Measurements from ENCODE around the gene TICAM1. TPM values are rescaled to one million over a fixed set of nuclear protein-coding genes. Genes with fewer than 3 reads are reported as not detected.
A peak's percentile ranks its signal among the peaks of the same experiment; 100 is the strongest.

Gene TICAM1
- total and polyA plus RNA-seq, 2 of the 13 experiments (the other 11 are each of a cell fraction or from before 2014, with no cell fraction given), result 0.33 to 0.95 TPM

DNA sequence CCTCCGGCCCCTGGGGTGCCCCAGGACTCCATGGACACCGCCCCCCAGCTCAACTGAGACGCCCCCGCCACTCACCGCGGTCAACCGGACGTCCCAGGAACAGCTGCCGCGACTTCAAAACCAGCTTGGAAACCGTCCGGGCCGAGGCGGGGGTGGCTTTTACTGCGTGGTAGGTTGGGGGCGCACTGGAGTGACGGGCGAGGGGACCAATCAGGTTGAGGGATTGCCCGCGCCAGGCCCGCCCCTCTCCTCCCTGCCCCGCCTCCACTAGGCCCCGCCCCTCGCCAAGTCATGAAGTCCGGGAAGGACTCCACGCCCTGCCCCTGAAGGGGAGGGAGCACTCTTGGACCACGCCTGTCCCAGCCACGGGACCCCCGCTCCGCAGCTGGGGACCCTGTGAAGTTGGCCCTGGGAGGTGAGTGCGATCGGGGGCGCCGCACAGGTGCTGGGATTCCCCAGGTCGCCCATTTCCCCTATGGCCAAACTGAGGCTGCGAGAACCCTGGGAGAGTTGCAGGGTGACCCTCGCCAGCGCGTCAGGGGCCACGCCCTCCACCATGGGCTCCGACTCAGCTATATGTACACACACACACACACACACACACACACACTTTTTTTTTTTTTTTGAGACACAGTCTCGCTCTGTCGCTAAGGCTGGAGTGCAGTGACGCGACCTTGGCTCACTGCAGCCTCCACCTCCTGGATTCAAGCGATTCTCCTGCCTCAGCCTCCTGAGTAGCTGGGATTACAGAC, 36.2 kb upstream of the TICAM1 start, which contains the start of gene PLIN3 (continued):
- TF ChIP-seq ZNF552 (CRISPR knock-in tag; IDR thresholded peaks at IDR 0.05; ENCODE audit: borderline replicate concordance) (no peak), MED13 (CRISPR knock-in tag; IDR thresholded peaks at IDR 0.05) (no peak), HOXA5 (CRISPR knock-in tag; IDR thresholded peaks at IDR 0.05) (no peak), ZNF775 (CRISPR knock-in tag; IDR thresholded peaks at IDR 0.05; ENCODE audit: borderline replicate concordance) (no peak), PAWR (CRISPR knock-in tag; IDR thresholded peaks at IDR 0.05; ENCODE audit: borderline replicate concordance) (no peak), ZNF816 (CRISPR knock-in tag; IDR thresholded peaks at IDR 0.05; ENCODE audit: borderline replicate concordance) (no peak), FOXM1 (CRISPR knock-in tag; IDR thresholded peaks at IDR 0.05) (no peak), CHD2 (IDR thresholded peaks at IDR 0.05; ENCODE audit: low read depth, low read length) (no peak), HOXA9 (CRISPR knock-in tag; IDR thresholded peaks at IDR 0.05; ENCODE audit: borderline replicate concordance) (no peak), ZNF562 (CRISPR knock-in tag; IDR thresholded peaks at IDR 0.05; ENCODE audit: borderline replicate concordance) (no peak), ASH2L (IDR thresholded peaks at IDR 0.05; ENCODE audit: insufficient read length, low read depth, low read length) (no peak), ZNF343 (CRISPR knock-in tag; IDR thresholded peaks at IDR 0.05) (no peak), ZNF768 (CRISPR knock-in tag; IDR thresholded peaks at IDR 0.05) (peak; percentile 46; the same call in 1 of the 2 replicates), ZNF451 (CRISPR knock-in tag; IDR thresholded peaks at IDR 0.05) (no peak)
- TF ChIP-seq, protein P1, sequence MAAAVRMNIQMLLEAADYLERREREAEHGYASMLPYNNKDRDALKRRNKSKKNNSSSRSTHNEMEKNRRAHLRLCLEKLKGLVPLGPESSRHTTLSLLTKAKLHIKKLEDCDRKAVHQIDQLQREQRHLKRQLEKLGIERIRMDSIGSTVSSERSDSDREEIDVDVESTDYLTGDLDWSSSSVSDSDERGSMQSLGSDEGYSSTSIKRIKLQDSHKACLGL (CRISPR knock-in tag; IDR thresholded peaks at IDR 0.05), result peak; percentile 68; the same call in 1 of the 2 replicates
- TF ChIP-seq, protein P2, sequence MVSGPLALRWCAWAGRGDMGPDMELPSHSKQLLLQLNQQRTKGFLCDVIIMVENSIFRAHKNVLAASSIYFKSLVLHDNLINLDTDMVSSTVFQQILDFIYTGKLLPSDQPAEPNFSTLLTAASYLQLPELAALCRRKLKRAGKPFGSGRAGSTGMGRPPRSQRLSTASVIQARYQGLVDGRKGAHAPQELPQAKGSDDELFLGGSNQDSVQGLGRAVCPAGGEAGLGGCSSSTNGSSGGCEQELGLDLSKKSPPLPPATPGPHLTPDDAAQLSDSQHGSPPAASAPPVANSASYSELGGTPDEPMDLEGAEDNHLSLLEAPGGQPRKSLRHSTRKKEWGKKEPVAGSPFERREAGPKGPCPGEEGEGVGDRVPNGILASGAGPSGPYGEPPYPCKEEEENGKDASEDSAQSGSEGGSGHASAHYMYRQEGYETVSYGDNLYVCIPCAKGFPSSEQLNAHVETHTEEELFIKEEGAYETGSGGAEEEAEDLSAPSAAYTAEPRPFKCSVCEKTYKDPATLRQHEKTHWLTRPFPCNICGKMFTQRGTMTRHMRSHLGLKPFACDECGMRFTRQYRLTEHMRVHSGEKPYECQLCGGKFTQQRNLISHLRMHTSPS (CRISPR knock-in tag; IDR thresholded peaks at IDR 0.05; ENCODE audit: low read depth), result no peak
- TF ChIP-seq, protein P3, sequence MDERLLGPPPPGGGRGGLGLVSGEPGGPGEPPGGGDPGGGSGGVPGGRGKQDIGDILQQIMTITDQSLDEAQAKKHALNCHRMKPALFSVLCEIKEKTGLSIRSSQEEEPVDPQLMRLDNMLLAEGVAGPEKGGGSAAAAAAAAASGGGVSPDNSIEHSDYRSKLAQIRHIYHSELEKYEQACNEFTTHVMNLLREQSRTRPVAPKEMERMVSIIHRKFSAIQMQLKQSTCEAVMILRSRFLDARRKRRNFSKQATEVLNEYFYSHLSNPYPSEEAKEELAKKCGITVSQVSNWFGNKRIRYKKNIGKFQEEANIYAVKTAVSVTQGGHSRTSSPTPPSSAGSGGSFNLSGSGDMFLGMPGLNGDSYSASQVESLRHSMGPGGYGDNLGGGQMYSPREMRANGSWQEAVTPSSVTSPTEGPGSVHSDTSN (CRISPR knock-in tag; IDR thresholded peaks at IDR 0.05), result peak; percentile 94
- TF ChIP-seq, protein P4, sequence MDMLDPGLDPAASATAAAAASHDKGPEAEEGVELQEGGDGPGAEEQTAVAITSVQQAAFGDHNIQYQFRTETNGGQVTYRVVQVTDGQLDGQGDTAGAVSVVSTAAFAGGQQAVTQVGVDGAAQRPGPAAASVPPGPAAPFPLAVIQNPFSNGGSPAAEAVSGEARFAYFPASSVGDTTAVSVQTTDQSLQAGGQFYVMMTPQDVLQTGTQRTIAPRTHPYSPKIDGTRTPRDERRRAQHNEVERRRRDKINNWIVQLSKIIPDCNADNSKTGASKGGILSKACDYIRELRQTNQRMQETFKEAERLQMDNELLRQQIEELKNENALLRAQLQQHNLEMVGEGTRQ (IDR thresholded peaks at IDR 0.05; ENCODE audit: low read depth, low read length), result no peak
- TF ChIP-seq, protein P4 (CRISPR knock-in tag; IDR thresholded peaks at IDR 0.05; ENCODE audit: borderline replicate concordance), result no peak; the same call in 1 of the 2 replicates
- TF ChIP-seq, protein P5, sequence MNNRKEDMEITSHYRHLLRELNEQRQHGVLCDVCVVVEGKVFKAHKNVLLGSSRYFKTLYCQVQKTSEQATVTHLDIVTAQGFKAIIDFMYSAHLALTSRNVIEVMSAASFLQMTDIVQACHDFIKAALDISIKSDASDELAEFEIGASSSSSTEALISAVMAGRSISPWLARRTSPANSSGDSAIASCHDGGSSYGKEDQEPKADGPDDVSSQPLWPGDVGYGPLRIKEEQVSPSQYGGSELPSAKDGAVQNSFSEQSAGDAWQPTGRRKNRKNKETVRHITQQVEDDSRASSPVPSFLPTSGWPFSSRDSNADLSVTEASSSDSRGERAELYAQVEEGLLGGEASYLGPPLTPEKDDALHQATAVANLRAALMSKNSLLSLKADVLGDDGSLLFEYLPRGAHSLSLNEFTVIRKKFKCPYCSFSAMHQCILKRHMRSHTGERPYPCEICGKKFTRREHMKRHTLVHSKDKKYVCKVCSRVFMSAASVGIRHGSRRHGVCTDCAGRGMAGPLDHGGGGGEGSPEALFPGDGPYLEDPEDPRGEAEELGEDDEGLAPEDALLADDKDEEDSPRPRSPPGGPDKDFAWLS (CRISPR knock-in tag; IDR thresholded peaks at IDR 0.05; ENCODE audit: borderline replicate concordance), result no peak

Measured in HepG2 (cell line).